Myocyte (in vitro differentiated cells): ENCODE measurements around the gene SLC1A1. TPM values are rescaled to one million over a fixed set of nuclear protein-coding genes. Genes with fewer than 3 reads are reported as not detected.
"Not testable (repeated sequence)": the region's sequence is repeated elsewhere in the genome, so short reads cannot be mapped to it uniquely, and the experiment has no call there.

Experiments
- DNase-seq: peaks from one replicate; pipeline ENCODE4 v3.0.0-alpha.2; 2012; ENCODE audit warnings: low read depth
- total RNA-seq: library from RNA; depleted of rRNA; stranded (reverse); fragments of >200 nt; gene quantifications from 2 replicates; pipeline ENCODE4 v1.2.3, GENCODE V29; 2014

SLC1A1 gene
- total RNA-seq, 1 donor from 2014 or later = 1.1 TPM

DNA sequence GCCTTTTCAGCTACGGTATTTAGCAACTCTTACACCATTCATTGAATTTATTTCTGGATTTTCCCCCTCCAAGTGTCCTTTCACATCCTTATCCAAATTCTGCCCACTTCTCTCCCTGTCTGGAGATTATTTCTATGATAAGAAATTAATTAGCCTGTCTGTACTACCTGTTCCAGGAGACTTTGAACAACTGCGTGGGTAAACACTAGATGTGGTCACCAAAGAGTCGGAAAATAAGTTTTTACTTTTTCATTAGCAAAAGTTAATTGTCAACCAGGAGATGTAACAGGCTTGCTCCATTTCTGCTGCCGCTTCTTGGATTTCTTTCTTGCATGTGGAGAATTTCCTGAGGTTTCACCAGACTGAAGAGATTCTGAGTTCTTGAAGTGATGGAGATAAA, 14.0 kb downstream of the SLC1A1 start:
- DNase-seq = no peak

DNA sequence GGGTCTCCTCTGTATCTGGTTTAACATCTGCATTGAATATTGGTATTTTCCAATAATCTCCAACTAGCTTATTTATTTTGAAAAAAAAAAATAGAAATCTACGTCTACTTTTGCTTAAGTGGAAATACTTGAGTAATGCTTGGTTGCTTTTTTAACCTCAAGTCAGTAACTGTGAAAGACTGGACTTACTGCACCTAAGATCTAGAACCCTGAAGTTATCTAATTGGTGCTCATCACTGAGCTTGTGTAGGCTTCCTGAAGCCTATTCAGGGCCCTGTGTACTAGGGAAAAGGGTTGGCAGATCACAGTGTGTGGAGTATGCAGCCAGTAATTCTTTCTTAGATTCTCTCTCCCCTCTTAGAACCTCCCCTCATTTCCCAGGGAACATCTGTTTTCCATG, 16.2 kb downstream of the SLC1A1 start:
- DNase-seq = no peak

DNA sequence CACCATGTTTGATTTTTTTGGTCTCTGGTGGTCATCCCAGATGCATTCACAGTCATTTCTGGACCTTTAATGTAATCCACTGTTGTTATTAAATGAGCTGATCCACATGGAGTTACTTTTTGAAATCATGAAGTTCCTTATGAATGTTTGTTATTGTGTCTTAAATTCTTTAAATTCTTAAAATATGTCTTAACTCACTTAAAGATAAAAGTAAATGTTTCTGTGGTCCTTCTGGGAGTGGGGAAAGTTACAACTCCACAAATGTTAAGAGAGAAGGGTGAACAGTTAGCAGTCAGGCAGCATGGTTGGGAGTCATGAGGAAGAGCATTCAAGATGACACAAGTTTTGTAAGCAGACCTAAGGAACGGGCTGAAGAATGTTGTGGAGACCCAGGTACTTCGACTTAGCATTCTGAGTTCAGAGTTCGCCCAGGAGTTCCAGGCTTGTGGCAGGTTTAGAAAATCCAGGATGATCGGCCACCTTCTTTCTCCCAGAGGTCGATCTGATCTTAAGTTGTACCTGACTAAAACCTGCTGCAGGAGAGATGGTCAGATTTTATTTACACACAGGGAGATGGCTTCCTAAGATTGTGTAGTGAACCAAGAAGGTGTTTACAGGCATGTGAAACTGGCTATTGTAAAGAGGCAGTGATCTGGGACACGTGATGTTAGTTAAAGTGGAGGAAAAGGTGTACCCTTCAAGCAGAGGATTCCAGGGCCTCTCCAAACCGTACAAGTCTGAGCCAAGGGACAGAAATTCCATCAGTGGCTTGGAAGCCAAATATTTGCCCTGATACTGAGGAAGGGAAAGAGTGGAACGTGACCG, 17.2 kb downstream of the SLC1A1 start:
- no peak for DNase-seq

DNA sequence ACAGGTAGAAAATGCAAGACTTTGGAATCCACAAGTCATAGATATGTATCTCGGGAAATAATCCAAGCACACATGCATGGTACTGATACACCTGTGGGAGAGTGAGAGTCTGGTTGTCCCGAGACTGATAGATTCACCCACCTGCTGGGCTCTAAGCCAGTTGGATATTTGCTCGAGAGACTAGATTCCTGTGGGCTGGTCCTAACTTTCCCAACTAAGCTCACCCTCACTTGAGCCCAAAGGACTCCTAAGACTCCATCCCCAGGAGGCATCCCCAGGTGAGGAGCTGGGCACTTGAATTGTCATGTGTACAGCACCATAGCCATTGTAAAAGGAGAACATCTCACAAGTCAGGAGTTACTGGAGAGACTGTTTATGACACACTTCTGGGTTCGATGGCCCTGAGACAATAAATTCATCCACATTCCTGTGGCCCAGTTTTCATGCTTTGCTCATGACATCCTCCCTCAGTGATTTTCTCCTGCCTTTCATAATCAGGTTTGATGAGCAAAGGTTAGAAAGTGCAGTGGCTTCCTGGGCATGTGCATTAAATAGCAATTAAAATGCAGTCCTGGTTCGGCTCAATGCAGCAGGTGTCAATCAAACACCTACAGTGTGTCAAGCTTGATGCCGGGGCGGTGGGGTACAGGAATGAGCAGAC, 18.1 kb downstream of the SLC1A1 start:
- peak; percentile 9 for DNase-seq

DNA sequence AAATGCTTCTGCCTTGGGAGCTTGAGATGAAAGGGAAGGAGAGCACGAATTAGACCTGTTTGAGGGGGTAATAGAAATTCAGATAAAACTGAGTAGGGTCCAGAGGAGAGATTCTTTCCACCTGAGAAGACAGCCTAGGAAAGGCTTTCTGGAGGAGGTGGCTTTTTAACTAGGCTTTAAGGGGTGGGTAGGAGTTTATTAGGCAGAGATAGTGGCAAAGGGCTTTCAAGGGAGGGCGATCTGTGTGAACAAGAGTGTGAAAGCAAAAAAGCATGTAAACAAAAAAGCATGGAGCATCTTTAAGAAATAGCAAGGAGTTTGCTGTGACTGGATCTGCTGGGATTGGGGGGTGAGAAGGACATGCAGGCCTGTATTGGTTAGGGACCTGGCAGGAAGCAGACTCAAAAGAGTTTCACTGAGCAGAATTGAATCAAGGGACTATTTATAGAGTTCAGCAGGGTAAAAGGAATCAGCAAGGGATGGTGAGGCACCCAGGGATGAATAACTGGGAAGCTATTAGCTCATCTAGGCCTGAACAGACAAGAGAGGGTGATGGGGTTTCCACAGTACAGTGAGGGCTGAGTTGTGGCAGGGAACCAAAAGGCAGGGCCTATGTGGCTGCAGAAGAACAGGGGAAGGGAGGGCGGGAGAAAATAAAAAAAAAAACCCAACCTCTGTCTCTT, 18.8 kb downstream of the SLC1A1 start:
- DNase-seq = peak; percentile 56

DNA sequence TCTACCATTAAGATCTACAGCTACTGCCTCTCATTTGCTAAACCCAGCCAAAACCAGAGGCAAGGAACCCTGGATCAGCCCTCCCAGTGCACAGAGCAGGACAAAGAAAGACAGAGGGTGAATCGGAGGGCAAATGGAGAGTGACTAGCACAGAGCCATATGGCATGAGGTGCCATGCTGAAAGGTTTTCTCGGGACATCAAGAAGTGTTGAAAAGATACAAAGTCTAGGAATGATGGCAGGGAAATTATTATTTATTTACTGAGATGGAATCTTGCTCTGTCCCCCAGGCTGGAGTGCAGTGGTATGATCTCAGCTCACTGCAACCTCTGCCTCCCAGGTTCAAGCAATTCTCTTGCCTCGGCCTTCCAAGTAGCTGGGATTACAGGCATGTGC, 19.3 kb downstream of the SLC1A1 start:
- DNase-seq = no peak

DNA sequence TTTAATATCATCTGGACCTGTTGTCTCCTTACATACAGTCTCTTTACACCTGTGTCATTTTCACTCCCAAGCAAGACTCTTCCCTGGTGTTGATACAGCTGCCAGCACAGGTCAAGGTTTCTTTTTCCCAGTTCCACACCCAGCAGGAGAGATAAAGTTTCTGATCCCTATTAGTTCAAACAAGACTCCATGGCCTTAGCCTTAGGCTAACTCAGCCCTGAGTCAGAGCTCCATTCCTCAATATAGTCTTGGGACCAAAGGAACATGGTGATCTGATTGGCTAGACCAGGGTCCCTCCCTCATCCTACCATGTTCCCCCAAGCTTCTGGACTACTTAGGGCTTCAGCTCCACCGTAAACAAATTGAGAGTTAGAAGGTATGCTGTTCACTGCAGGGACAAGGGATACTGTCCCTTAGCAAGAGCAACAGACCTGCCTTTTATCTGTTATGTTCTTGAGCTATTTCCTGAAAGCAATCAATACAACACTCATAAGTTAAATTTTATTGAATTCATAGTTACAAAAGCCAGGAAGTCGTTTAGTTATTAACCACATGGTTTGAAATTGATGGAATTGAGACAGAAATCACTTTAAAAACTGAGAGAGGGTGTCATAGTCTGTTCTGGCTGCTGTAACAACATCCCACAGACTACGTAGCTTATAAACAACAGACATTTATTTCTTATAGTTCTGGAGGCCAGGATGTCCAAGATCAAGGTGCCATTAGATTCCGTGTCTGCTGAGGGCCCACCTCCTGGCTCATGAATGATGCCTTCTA, 20.5 kb downstream of the SLC1A1 start:
- DNase-seq = no peak

DNA sequence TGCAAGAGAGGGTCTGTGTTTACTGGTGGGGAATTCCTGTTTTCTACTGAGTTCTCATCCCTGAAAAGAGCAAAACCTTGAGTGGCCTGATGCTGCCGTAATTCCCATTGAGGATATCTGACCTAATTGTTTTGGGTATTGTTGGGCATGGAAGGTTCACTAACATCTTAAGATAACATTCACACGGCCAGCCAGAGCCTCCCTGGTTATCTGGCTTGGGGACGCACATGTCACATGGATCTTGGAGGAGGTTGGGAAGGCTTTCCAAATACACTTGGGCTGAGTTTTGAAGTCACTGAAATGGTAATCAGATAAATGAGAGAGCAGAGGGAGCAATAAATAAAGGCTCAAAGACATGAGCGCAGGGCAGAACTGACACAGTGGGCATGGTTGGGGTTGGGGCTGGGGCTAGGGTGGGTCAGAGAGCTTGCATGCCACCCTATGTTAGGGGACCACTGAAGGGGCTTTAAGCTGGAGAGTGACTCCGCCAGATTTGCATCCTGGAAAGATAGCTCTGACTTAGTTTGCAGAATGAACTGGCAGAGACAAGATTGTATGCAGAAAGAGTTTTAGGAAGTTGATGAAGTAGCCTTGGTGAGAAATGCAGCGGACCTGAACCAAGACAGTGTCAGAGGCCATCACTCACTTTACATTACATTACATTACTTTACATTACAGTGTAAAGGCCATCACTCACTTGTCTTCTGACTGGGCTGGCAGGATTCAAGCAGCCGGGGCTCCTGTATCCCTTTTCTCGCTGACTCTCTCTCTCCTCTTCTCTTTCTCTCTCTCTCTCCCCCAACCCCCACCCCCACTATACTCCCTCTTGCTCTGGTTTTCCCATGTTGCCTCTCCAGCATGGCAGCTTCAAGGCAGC, 24.2 kb downstream of the SLC1A1 start:
- no peak for DNase-seq

DNA sequence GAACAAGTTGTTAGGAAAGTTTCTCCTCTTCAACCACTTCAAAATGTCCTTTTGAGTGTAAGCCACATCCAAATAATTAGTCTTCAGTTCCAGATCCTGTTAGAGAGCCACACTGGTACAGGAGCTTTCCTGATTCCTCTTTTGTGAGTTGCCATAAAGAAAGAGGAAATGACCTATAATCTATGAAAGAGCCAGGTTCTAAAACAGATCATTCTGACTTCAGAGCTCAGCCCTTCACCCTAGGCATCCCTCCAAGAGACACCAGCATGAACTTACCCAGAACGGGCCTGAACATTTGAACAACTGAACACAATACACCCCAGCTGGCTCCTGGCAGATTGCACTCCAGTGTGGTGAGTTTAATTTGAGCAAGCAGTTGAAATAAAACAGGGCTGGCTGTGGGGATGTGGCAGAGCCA, 25.7 kb downstream of the SLC1A1 start:
- DNase-seq = peak; percentile 26

DNA sequence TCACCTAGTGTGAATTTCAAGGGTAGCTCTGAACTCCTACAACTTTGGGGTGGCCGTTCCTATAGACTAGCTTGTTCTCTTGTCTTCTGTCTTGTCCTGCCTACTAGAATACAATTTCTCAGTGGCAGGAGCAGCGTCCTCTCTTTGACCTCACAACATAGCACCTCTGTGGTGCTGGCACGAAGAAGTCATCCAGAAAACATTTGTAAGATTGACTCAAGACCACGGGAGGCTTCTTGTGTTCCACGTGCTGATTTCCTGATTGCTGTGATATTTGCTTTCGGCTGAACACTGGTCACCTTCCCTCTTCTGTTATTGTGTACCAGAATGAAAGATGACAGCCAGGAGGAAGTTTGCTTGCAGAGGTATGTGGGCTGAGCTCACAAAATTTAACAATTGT, 27.0 kb downstream of the SLC1A1 start:
- DNase-seq = no peak

DNA sequence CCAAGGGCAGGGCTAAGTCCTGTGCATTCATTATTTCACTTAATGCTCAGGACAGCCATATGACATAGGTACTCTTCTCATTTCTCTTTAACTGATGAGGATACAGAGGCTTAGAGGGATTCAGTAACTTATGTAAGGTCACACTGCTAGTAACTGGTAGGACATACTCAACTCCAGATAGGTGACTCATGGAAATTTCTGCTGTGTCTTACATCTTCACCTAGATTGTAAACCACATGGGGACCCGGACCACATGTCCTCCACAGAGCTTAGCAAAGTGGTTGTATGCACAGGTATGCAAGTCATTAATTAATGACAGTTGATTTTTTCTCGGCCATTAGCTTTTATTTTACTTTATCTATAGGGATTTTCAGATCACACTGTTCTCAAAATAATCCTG, 29.3 kb downstream of the SLC1A1 start:
- DNase-seq = no peak

DNA sequence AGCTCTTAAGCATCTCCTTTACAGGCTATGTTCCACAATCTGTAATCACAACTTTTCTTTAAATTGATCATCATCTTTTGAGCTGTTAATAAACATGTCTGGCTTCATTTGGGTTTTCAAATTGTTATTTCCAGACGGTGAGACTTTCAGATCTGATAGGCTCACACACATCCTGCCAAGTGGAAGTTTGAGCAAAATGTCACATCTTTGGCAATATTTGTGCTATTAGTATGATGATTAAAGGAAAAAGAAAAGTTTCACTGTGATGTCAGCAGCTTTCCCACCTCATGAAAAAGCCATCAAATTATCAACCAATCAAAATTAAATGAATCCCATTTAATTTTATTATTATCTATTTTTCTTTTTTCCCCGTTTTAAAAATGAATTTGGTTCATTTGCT, 29.8 kb downstream of the SLC1A1 start:
- DNase-seq = no peak

DNA sequence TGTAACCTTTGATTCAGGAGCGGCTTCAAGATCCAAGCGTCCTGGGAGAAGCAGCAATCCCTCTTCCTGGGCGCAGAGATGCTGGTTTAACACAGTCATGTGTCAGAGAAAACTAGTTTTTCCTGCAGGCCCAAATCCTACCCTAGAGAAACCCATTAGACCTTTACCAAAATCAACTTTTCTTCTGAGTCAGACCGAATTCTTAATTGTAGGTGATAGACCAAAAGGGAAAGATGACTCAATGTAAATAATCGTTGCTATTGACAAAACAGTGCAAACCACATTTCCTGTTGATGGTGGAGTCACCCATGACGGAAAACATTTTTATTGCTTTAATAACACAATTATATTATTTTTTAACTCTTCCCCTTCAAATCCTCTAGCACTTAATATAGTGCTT, 40.1 kb downstream of the SLC1A1 start:
- DNase-seq = no peak

DNA sequence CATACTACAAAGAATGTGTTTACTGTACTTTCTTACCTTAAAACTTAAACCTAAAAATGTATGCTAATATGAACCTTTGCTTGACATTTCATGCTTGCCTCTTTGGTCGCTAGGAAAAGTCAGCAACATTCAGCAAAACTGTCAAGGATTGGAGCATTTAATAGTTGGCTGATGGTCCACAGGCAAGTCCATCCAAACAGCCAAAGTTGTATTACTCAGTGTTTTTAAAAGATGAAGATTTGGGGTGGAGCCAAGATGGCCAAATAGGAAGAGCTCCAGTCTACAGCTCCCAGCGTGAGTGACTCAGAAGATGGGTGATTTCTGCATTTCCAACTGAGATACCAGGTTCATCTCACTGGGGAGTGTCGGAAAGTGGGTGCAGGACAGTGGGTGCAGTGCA, 40.6 kb downstream of the SLC1A1 start:
- not testable (repeated sequence) for DNase-seq

DNA sequence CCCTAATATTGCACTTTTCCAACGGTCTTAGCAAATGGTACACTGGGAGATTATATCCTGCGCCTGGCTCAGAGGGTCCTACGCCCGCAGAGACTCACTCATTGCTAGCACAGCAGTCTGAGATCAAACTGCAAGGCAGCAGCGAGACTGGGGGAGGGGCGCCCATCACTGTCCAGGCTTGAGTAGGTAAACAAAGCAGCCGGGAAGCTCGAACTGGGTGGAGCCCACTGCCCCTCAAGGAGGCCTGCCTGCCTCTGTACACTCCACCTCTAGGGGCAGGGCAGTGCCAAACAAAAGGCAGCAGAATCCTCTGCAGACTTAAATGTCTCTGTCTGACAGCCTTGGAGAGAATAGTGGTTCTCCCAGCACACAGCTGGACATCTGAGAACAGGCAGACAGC, 41.1 kb downstream of the SLC1A1 start:
- not testable (repeated sequence) for DNase-seq

DNA sequence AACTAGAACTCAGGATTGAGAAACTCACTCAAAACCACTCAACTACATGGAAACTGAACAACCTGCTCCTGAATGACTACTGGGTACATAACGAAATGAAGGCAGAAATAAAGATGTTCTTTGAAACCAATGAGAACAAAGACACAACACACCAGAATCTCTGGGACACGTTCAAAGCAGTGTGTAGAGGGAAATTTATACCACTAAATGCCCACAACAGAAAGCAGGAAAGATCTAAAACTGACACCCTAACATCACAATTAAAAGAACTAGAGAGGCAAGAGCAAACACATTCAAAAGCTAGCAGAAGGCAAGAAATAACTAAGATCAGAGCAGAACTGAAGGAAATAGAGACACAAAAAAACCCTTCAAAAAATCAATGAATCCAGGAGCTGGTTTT, 43.6 kb downstream of the SLC1A1 start:
- not testable (repeated sequence) for DNase-seq

DNA sequence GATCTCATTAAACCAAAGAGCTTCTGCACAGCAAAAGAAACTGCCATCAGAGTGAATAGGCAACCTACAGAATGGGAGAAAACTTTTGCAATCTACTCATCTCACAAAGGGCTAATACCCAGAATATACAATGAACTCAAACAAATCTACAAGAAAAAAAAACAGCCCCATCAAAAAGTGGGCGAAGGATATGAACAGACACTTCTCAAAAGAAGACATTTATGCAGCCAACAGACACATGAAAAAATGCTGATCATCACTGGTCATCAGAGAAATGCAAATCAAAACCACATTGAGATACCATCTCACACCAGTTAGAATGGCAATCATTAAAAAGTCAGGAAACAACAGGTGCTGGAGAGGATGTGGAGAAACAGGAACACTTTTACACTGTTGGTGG, 45.9 kb downstream of the SLC1A1 start:
- DNase-seq = not testable (repeated sequence)

DNA sequence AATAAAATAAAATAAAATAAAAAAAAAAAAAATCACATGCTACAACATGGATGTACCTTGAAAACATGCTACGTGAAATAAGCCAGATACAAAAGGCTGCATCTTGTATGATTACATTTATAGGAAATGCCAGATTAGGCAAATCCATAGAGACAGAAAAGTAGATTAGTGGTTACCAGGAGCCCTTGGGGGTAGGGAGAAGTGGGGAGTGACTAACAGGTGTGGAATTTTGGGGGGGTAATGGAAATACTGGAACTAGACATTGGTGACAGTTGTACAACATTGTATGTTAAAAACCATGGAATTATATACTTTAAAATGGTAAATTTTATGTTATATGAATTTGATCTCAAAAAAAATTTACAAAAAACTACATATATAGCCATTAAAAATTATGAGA, 47.3 kb downstream of the SLC1A1 start:
- DNase-seq = no peak

DNA sequence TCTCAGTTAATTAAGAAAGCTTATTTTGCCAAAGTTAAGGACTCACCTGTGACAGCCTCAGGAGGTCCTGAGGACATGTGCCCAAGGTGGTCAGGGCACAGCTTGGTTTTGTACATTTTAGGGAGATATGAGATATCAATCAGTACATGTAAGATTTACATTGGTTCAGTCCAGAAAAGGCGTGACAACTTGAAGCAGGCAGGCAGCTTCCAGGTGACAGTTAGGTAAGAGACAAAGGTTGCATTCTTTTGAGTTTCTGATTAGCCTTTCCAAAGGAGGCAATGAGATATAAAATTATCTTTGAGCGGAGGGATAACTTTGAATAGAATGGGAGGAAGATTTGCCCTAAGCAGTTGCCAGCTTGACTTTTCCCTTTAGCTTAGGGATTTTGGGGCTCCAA, 47.8 kb downstream of the SLC1A1 start:
- DNase-seq = no peak

DNA sequence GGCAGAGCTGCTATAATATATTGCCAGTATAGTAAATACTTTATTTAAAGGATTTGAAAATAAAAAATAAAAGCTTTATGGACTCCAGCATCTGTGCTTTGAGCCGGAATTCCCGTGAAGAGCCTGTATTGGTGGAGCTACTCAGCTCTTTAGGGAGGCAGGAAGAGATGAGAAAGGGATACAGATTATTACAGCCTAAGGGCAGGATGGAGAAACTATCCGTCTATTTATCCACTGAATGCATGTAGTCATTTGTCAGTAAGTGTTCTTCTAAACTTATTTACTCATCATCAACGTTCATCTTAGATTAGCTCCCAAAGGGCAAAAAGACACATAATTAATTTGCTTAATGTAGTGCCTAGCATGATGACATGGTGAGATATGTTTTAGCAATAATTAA, 48.4 kb downstream of the SLC1A1 start:
- DNase-seq = no peak

DNA sequence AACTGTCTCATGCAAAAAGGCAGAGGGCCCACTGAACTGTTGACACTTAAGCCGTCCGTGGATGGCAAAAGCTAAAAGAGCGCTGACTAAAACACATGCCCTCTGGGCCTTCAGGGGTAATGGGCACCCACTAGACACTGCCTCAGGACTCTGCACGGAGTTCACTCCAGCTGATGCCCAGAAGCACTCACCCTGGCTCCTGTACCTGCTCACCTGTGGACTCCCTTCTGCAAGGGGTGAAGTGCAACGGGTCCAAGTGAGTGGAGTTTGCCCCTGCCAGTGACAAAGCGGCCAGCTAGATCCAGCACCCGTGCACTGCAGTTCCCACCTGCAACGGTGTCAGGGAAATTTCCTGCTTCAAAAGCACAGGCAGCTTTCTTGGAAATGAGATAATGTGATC, 50.2 kb downstream of the SLC1A1 start:
- DNase-seq = no peak
